Measurements from ENCODE around the gene INKA1. TPM values are rescaled to one million over a fixed set of nuclear protein-coding genes. Genes with fewer than 3 reads are reported as not detected.

INKA1 gene
- polyA plus RNA-seq, 4 donors, result 8.8 to 18.4 (median 12.7) TPM

Other genes starting within 250 kb of the INKA1 start
- gene BSN, start 248.8 kb upstream of the INKA1 start, polyA plus RNA-seq (ENCODE audit: insufficient read length in 4 of 4), result 1 to 10 TPM; 1.0 to 2.4 (median 1.4) TPM
- gene APEH, start 128.9 kb upstream of the INKA1 start, polyA plus RNA-seq (ENCODE audit: insufficient read length in 4 of 4), result 100 to 1,000 TPM; 136 to 159 (median 151) TPM
- gene MST1, start 113.8 kb upstream of the INKA1 start, polyA plus RNA-seq (ENCODE audit: insufficient read length in 4 of 4), result 100 to 1,000 TPM; 107 to 397 (median 172) TPM
- gene RNF123, start 113.7 kb upstream of the INKA1 start, polyA plus RNA-seq (ENCODE audit: insufficient read length in 4 of 4), result 10 to 100 TPM; 32.1 to 45.3 (median 39.0) TPM
- 1 to 10 TPM; 1.0 to 2.5 (median 2.1) TPM for gene AMIGO3, start 83.6 kb upstream of the INKA1 start, polyA plus RNA-seq (ENCODE audit: insufficient read length in 4 of 4)
- gene GMPPB, start 79.3 kb upstream of the INKA1 start, polyA plus RNA-seq (ENCODE audit: insufficient read length in 4 of 4), result 10 to 100 TPM; 11.4 to 19.2 (median 18.1) TPM
- gene IP6K1, start 16.7 kb upstream of the INKA1 start, polyA plus RNA-seq (ENCODE audit: insufficient read length in 4 of 4), result 10 to 100 TPM; 43.3 to 54.8 (median 53.4) TPM
- under 1 TPM in 1 of 4 donors, not detected in 3; 0.16 TPM for gene CDHR4, start 3.4 kb upstream of the INKA1 start, polyA plus RNA-seq (ENCODE audit: insufficient read length in 4 of 4)
- 10 to 100 TPM; 36.0 to 52.0 (median 39.9) TPM for gene UBA7, start 10.7 kb downstream of the INKA1 start, polyA plus RNA-seq (ENCODE audit: insufficient read length in 4 of 4)
- gene TRAIP, start 53.3 kb downstream of the INKA1 start, polyA plus RNA-seq (ENCODE audit: insufficient read length in 4 of 4), result 10 to 100 TPM in 2 of 4 donors, 1 to 10 TPM in 2; 9.4 to 12.7 (median 11.1) TPM
- gene CAMKV, start 66.6 kb downstream of the INKA1 start, polyA plus RNA-seq (ENCODE audit: insufficient read length in 4 of 4), result under 1 TPM; 0.08 to 0.43 (median 0.17) TPM
- gene MST1R, start 100.6 kb downstream of the INKA1 start, polyA plus RNA-seq (ENCODE audit: insufficient read length in 4 of 4), result 1 to 10 TPM; 1.4 to 2.4 (median 2.2) TPM
- gene MON1A, start 126.5 kb downstream of the INKA1 start, polyA plus RNA-seq (ENCODE audit: insufficient read length in 4 of 4), result 1 to 10 TPM; 7.0 to 9.7 (median 8.7) TPM
- 100 to 1,000 TPM in 3 of 4 donors, 10 to 100 TPM in 1; 82.1 to 197 (median 145) TPM for gene RBM6, start 136.9 kb downstream of the INKA1 start, polyA plus RNA-seq (ENCODE audit: insufficient read length in 4 of 4)

Measured in left renal cortex interstitium (tissue), 4 donors.